Measurements from ENCODE around the gene ERCC1. TPM values are rescaled to one million over a fixed set of nuclear protein-coding genes. Genes with fewer than 3 reads are reported as not detected.

The ERCC1 gene
- total RNA-seq, 2 experiments from 2014 or later = 32.5 to 32.6 TPM

DNA sequence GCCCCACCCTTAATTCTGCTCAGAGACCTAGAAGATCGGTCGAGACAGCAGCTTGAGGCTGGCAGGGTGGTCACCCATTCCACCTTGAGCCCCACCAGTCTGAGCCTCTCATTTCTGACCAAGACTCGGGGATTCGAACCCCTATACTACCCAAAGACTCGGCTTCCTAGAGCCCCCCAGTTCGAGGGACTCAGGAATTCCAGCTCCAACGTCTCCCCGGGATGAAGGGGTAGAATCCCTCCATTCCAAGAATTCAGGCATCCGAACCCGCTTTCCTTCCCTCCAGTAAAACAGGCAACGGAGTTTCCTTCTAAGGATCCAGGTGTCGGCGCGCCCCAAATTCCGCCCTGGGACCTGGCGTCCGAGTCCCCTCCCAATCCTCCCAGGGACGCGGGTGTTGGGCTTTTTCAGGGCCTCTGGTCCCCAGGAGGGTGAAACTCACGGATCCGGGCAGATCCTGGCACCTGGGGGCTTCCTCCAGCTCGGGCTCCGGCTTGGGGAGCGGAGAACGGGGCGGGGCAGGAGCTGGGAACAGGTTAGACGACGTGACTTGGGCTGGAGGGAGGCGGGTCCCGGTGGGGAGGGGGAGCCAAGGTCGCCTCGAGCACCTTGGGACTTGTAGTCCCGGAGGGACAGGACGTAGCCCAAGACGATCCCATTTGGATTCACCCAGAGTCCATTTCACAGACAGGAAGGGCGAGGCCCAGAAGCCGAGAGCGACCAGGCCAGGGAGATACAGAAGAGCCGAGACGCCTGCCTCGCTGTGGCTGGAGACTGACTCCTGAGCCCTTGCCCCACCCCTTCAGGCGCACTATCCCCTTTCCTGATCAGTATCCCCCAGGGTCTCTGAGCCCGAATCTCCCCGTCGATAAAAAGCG lies 18.9 kb downstream of the ERCC1 start, which contains the start of gene PPP1R13L:
Gene PPP1R13L, minus strand, starts transcription at position 513 of the 878 bp plus-strand sequence. CDS start 6,751 bp downstream, outside the sequence.
- Histone ChIP-seq H3K36me3 (ENCODE audit: insufficient read depth, low read length) (no peaks in the 10 kb centered on the region), H3K4me1 (ENCODE audit: insufficient read depth, low read length) (peaks cover 45% of the 10 kb centered on the region), H3K27ac (ENCODE audit: low read depth in 1 of 2, low read length in 2 of 2) (peak within 1 kb of the TSS; percentile 70 to 86), H3K27me3 (ENCODE audit: control insufficient read depth in 1 of 2, insufficient read depth in 2 of 2, low read length in 2 of 2) (peaks cover 27 to 30% of the 10 kb centered on the region in 2 experiments), H3K9me3 (ENCODE audit: control insufficient read depth in 1 of 2, insufficient read depth in 1 of 2, low read length in 2 of 2) (peaks cover 0 to 10% of the 10 kb centered on the region in 2 experiments), H3K4me3 (ENCODE audit: low read length) (peak within 1 kb of the TSS; percentile 67)
- intact Hi-C loops (cut with DNase I, micrococcal nuclease) = loop anchor here (2.0 to 10.0 kb wide), 3 partner anchors 74 to 460 kb away; partner anchors contain the start of genes FOXA3 (in 1 of the 2), MARK4 (in 1 of the 2) and SYMPK (in 1 of the 2)
- ChIA-PET CTCF (interaction anchor here (0.6 to 3.5 kb wide), 6 partner anchors 34 to 238 kb away, joined by 4 to 22 read pairs (median 8); no protein-coding TSS in a partner anchor), POLR2A (interaction anchor here (1.3 to 1.5 kb wide), 2 partner anchors 74 to 81 kb away, joined by 3 to 6 read pairs; no protein-coding TSS in a partner anchor)
- peak within 1 kb of the TSS; percentile 79 for H3K27ac Mint-ChIP-seq
- H3K4me3 Mint-ChIP-seq = peak within 1 kb of the TSS; percentile 97
- peaks cover 12% of the 10 kb centered on the region for H3K36me3 Mint-ChIP-seq (ENCODE audit: low read depth)
- ATAC-seq (ENCODE audit: poor library complexity) (peak; percentile 5), DNase-seq (peak in 11 of 14 experiments; percentile 24 to 73 (median 42))
- H3K9me3 Mint-ChIP-seq = no peaks in the 10 kb centered on the region
- TF ChIP-seq, protein P1, sequence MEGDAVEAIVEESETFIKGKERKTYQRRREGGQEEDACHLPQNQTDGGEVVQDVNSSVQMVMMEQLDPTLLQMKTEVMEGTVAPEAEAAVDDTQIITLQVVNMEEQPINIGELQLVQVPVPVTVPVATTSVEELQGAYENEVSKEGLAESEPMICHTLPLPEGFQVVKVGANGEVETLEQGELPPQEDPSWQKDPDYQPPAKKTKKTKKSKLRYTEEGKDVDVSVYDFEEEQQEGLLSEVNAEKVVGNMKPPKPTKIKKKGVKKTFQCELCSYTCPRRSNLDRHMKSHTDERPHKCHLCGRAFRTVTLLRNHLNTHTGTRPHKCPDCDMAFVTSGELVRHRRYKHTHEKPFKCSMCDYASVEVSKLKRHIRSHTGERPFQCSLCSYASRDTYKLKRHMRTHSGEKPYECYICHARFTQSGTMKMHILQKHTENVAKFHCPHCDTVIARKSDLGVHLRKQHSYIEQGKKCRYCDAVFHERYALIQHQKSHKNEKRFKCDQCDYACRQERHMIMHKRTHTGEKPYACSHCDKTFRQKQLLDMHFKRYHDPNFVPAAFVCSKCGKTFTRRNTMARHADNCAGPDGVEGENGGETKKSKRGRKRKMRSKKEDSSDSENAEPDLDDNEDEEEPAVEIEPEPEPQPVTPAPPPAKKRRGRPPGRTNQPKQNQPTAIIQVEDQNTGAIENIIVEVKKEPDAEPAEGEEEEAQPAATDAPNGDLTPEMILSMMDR (IDR thresholded peaks at IDR 0.05) = no peak
- peaks cover 51% of the 10 kb centered on the region for H3K27me3 Mint-ChIP-seq
- H3K4me1 Mint-ChIP-seq (ENCODE audit: low read depth) = peaks cover 40% of the 10 kb centered on the region

DNA sequence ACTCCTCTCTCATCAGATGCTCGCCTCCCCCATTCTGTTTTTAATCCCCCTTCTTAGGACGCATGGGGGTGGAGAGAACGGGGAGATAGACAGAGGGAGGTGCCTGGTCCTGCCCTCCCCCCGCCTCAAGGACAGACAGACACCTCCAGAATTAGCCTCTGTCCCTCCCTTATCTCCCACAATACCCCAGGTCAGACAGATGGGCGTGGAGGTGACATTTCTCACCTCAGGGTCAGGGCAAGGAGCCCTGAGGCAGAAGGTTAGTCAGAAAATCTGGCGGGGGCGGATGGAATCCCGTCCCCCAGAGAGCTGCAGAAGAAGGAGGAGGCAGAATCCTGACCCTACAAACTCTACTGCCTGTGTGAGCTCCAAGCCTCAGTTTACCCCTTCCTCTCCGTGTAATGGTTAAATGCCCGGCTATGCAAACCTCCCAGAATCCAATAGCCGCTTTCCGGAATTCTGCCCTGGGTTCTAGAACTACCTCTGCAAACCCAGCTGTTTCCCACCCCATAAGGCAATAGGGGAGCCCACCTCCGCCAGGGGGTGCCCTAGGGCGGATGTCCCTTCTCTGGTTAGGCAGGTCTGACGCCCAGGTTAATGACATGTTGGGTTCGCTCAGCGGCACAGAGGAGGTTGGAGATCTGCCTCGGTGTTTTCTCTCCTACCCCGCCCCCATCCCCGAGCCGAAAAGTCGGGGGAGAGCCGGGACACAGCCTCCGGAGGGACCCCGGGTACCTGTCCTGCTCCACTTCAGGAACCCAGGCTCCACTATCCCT lies 19.7 kb downstream of the ERCC1 start:
- Histone ChIP-seq H3K27me3 (ENCODE audit: control insufficient read depth in 1 of 2, insufficient read depth in 2 of 2, low read length in 2 of 2) (peaks cover 28 to 30% of the 10 kb centered on the region in 2 experiments), H3K4me1 (ENCODE audit: insufficient read depth, low read length) (peaks cover 44% of the 10 kb centered on the region), H3K27ac (ENCODE audit: low read depth in 1 of 2, low read length in 2 of 2) (no peak overlapping the region), H3K36me3 (ENCODE audit: insufficient read depth, low read length) (no peaks in the 10 kb centered on the region), H3K4me3 (ENCODE audit: low read length) (peak overlapping the region; percentile 67), H3K9me3 (ENCODE audit: control insufficient read depth in 1 of 2, insufficient read depth in 1 of 2, low read length in 2 of 2) (peaks cover 0 to 10% of the 10 kb centered on the region in 2 experiments)
- Mint-ChIP-seq H3K36me3 (ENCODE audit: low read depth) (peaks cover 9% of the 10 kb centered on the region), H3K9me3 (no peaks in the 10 kb centered on the region), H3K4me3 (peak overlapping the region; percentile 97), H3K4me1 (ENCODE audit: low read depth) (peaks cover 40% of the 10 kb centered on the region), H3K27ac (peak overlapping the region; percentile 31), H3K27me3 (peaks cover 57% of the 10 kb centered on the region)
- ChIA-PET CTCF (interaction anchor here (0.6 to 3.5 kb wide), 6 partner anchors 35 to 238 kb away, joined by 4 to 22 read pairs (median 8); no protein-coding TSS in a partner anchor), POLR2A (interaction anchor here (1.3 to 1.5 kb wide), 2 partner anchors 75 to 82 kb away, joined by 3 to 6 read pairs; no protein-coding TSS in a partner anchor)
- intact Hi-C loops (cut with DNase I, micrococcal nuclease) = loop anchor here (2.0 to 10.0 kb wide), 3 partner anchors 75 to 461 kb away; partner anchors contain the start of genes FOXA3 (in 1 of the 2), MARK4 (in 1 of the 2) and SYMPK (in 1 of the 2)
- TF ChIP-seq, protein P1 (IDR thresholded peaks at IDR 0.05) = peak; percentile 27
- ATAC-seq (ENCODE audit: poor library complexity) (no peak), DNase-seq (peak in 13 of 14 experiments; percentile 28 to 78 (median 56))

Measured in CD4-positive, alpha-beta T cell (primary cell).